Activated CD4-positive, alpha-beta T cell treated with anti-CD3 and anti-CD28 coated beads, Interleukin-2, amount 10 ng/mL, durations not matched to agents 24 days and 14 days (primary cell): Measurements from ENCODE around the gene WNT2. TPM values are rescaled to one million over a fixed set of nuclear protein-coding genes. Genes with fewer than 3 reads are reported as not detected.
"Not testable (repeated sequence)": the region's sequence is repeated elsewhere in the genome, so short reads cannot be mapped to it uniquely, and the experiment has no call there.

ENCODE experiments used
- DNase-seq: peaks from one replicate; pipeline ENCODE4 v3.0.0; 2022
- H3K27ac Mint-ChIP-seq: one replicate; pipeline ENCODE4 v1.8.0; 2022; ENCODE audit warnings: mild to moderate bottlenecking, mixed read lengths
- H3K27me3 Mint-ChIP-seq: one replicate; pipeline ENCODE4 v1.8.0; 2022; ENCODE audit warnings: mixed read lengths
- H3K36me3 Mint-ChIP-seq: one replicate; pipeline ENCODE4 v1.8.0; 2022; ENCODE audit warnings: low read depth, mild to moderate bottlenecking, mixed read lengths
- H3K4me1 Mint-ChIP-seq: one replicate; pipeline ENCODE4 v1.8.0; 2021; ENCODE audit warnings: mixed read lengths
- H3K4me3 Mint-ChIP-seq: one replicate; pipeline ENCODE4 v1.8.0; 2022; ENCODE audit warnings: mild to moderate bottlenecking, moderate library complexity, mixed read lengths
- H3K9me3 Mint-ChIP-seq: one replicate; pipeline ENCODE4 v1.8.0; 2021; ENCODE audit warnings: mixed read lengths
- intact Hi-C: fragments of 100-400 bp; cut with micrococcal nuclease; formaldehyde crosslinking; loops from one replicate; pipeline ENCODE4 v1.15.1; 2023
- total RNA-seq: library from RNA; stranded (reverse); gene quantifications from 2 replicates; pipeline ENCODE4 v1.2.3, GENCODE V29; 2022

Gene WNT2
- total RNA-seq, 1 donor from 2014 or later: not detected

- no peaks in the 10 kb centered on the region for H3K27me3 Mint-ChIP-seq
- DNase-seq: no peak
- no peaks in the 10 kb centered on the region for H3K4me1 Mint-ChIP-seq
- H3K9me3 Mint-ChIP-seq: no peaks in the 10 kb centered on the region
- H3K4me3 Mint-ChIP-seq: no peak overlapping the region
- no peak overlapping the region for H3K27ac Mint-ChIP-seq
- H3K36me3 Mint-ChIP-seq: no peaks in the 10 kb centered on the region
- intact Hi-C loops: no loop called here
Measured at GRCh38 chr7:117269417-117269816, 53.4 kb downstream of the WNT2 start.

- no peak for DNase-seq
- no peaks in the 10 kb centered on the region for H3K36me3 Mint-ChIP-seq
- H3K4me3 Mint-ChIP-seq: no peak overlapping the region
- no peak overlapping the region for H3K27ac Mint-ChIP-seq
- H3K9me3 Mint-ChIP-seq: no peaks in the 10 kb centered on the region
- peaks cover 3% of the 10 kb centered on the region for H3K27me3 Mint-ChIP-seq
- intact Hi-C loops: no loop called here
- H3K4me1 Mint-ChIP-seq: no peaks in the 10 kb centered on the region
Measured at GRCh38 chr7:117264716-117265115, 58.1 kb downstream of the WNT2 start.

GRCh38 chr7:117262546-117262945, 60.3 kb downstream of the WNT2 start:
- H3K27ac Mint-ChIP-seq: no peak overlapping the region
- peaks cover 3% of the 10 kb centered on the region for H3K27me3 Mint-ChIP-seq
- H3K9me3 Mint-ChIP-seq: no peaks in the 10 kb centered on the region
- H3K4me3 Mint-ChIP-seq: no peak overlapping the region
- H3K36me3 Mint-ChIP-seq: no peaks in the 10 kb centered on the region
- DNase-seq: no peak
- H3K4me1 Mint-ChIP-seq: no peaks in the 10 kb centered on the region
- intact Hi-C loops: no loop called here

- H3K9me3 Mint-ChIP-seq: no peaks in the 10 kb centered on the region
- intact Hi-C loops: no loop called here
- no peaks in the 10 kb centered on the region for H3K36me3 Mint-ChIP-seq
- peaks cover 3% of the 10 kb centered on the region for H3K27me3 Mint-ChIP-seq
- no peak overlapping the region for H3K27ac Mint-ChIP-seq
- H3K4me3 Mint-ChIP-seq: no peak overlapping the region
- no peaks in the 10 kb centered on the region for H3K4me1 Mint-ChIP-seq
- no peak for DNase-seq
Measured at GRCh38 chr7:117259615-117260014, 63.2 kb downstream of the WNT2 start.

- no peak for DNase-seq
- H3K36me3 Mint-ChIP-seq: no peaks in the 10 kb centered on the region
- H3K4me1 Mint-ChIP-seq: no peaks in the 10 kb centered on the region
- intact Hi-C loops: no loop called here
- no peak overlapping the region for H3K4me3 Mint-ChIP-seq
- H3K27ac Mint-ChIP-seq: no peak overlapping the region
- H3K9me3 Mint-ChIP-seq: no peaks in the 10 kb centered on the region
- H3K27me3 Mint-ChIP-seq: no peaks in the 10 kb centered on the region
Measured at GRCh38 chr7:117251687-117252086, 71.2 kb downstream of the WNT2 start.

GRCh38 chr7:117250801-117251200, 72.1 kb downstream of the WNT2 start:
- DNase-seq: no peak
- Mint-ChIP-seq H3K27me3 (no peaks in the 10 kb centered on the region), H3K27ac (no peak overlapping the region), H3K4me1 (no peaks in the 10 kb centered on the region), H3K9me3 (no peaks in the 10 kb centered on the region), H3K36me3 (no peaks in the 10 kb centered on the region), H3K4me3 (no peak overlapping the region)
- intact Hi-C loops: no loop called here

- Mint-ChIP-seq H3K4me1 (no peaks in the 10 kb centered on the region), H3K9me3 (no peaks in the 10 kb centered on the region), H3K27me3 (no peaks in the 10 kb centered on the region), H3K27ac (no peak overlapping the region), H3K36me3 (no peaks in the 10 kb centered on the region), H3K4me3 (no peak overlapping the region)
- intact Hi-C loops: no loop called here
- no peak for DNase-seq
Measured at GRCh38 chr7:117250245-117250644, 72.6 kb downstream of the WNT2 start.

- H3K27me3 Mint-ChIP-seq: no peaks in the 10 kb centered on the region
- intact Hi-C loops: no loop called here
- H3K4me1 Mint-ChIP-seq: no peaks in the 10 kb centered on the region
- no peak overlapping the region for H3K4me3 Mint-ChIP-seq
- no peak for DNase-seq
- no peaks in the 10 kb centered on the region for H3K36me3 Mint-ChIP-seq
- no peak overlapping the region for H3K27ac Mint-ChIP-seq
- H3K9me3 Mint-ChIP-seq: no peaks in the 10 kb centered on the region
Measured at GRCh38 chr7:117249696-117250095, 73.2 kb downstream of the WNT2 start.

GRCh38 chr7:117248829-117249228, 74.0 kb downstream of the WNT2 start:
- Mint-ChIP-seq H3K4me3 (no peak overlapping the region), H3K27ac (no peak overlapping the region), H3K4me1 (no peaks in the 10 kb centered on the region), H3K9me3 (no peaks in the 10 kb centered on the region), H3K27me3 (no peaks in the 10 kb centered on the region), H3K36me3 (no peaks in the 10 kb centered on the region)
- DNase-seq: no peak
- intact Hi-C loops: no loop called here

- Mint-ChIP-seq H3K36me3 (no peaks in the 10 kb centered on the region), H3K27ac (no peak overlapping the region), H3K9me3 (no peaks in the 10 kb centered on the region), H3K4me1 (no peaks in the 10 kb centered on the region), H3K4me3 (no peak overlapping the region), H3K27me3 (no peaks in the 10 kb centered on the region)
- DNase-seq: no peak
- intact Hi-C loops: no loop called here
Measured at GRCh38 chr7:117247809-117248208, 75.0 kb downstream of the WNT2 start.

GRCh38 chr7:117245703-117246102, 77.2 kb downstream of the WNT2 start:
- intact Hi-C loops, H3K4me3 Mint-ChIP-seq, DNase-seq, H3K9me3 Mint-ChIP-seq, H3K4me1 Mint-ChIP-seq, H3K27me3 Mint-ChIP-seq, H3K27ac Mint-ChIP-seq, H3K36me3 Mint-ChIP-seq: not testable (repeated sequence)

GRCh38 chr7:117243390-117243789, 79.5 kb downstream of the WNT2 start:
- DNase-seq: no peak
- H3K4me1 Mint-ChIP-seq: no peaks in the 10 kb centered on the region
- H3K36me3 Mint-ChIP-seq: no peaks in the 10 kb centered on the region
- H3K27me3 Mint-ChIP-seq: no peaks in the 10 kb centered on the region
- intact Hi-C loops: no loop called here
- H3K27ac Mint-ChIP-seq: no peak overlapping the region
- H3K9me3 Mint-ChIP-seq: no peaks in the 10 kb centered on the region
- no peak overlapping the region for H3K4me3 Mint-ChIP-seq

GRCh38 chr7:117241088-117241487, 81.8 kb downstream of the WNT2 start:
- no peak overlapping the region for H3K4me3 Mint-ChIP-seq

GRCh38 chr7:117238937-117239336, 83.9 kb downstream of the WNT2 start:
- intact Hi-C loops: no loop called here
- no peak overlapping the region for H3K27ac Mint-ChIP-seq
- no peak for DNase-seq
- peaks cover 2% of the 10 kb centered on the region for H3K27me3 Mint-ChIP-seq
- H3K9me3 Mint-ChIP-seq: no peaks in the 10 kb centered on the region
- H3K36me3 Mint-ChIP-seq: no peaks in the 10 kb centered on the region
- H3K4me3 Mint-ChIP-seq: no peak overlapping the region
- H3K4me1 Mint-ChIP-seq: no peaks in the 10 kb centered on the region

More at GRCh38 chr7:117241088-117241487, 81.8 kb downstream of the WNT2 start:
- Mint-ChIP-seq H3K27ac (no peak overlapping the region), H3K4me1 (no peaks in the 10 kb centered on the region), H3K36me3 (no peaks in the 10 kb centered on the region), H3K9me3 (no peaks in the 10 kb centered on the region), H3K27me3 (peaks cover 2% of the 10 kb centered on the region)
- DNase-seq: no peak
- intact Hi-C loops: no loop called here

- no peak overlapping the region for H3K27ac Mint-ChIP-seq
- no peaks in the 10 kb centered on the region for H3K36me3 Mint-ChIP-seq
- no peak for DNase-seq
- no peak overlapping the region for H3K4me3 Mint-ChIP-seq
- no peaks in the 10 kb centered on the region for H3K9me3 Mint-ChIP-seq
- H3K27me3 Mint-ChIP-seq: peaks cover 2% of the 10 kb centered on the region
- H3K4me1 Mint-ChIP-seq: no peaks in the 10 kb centered on the region
- intact Hi-C loops: no loop called here
Measured at GRCh38 chr7:117238472-117238871, 84.4 kb downstream of the WNT2 start.
